Measurements from ENCODE around the gene IP6K3.

IP6K3 gene

GRCh38 chr6:33777398-33778388 is 31.0 kb upstream of the IP6K3 start:
- DNase-seq, result no peak

GRCh38 chr6:33776764-33777163 is 30.1 kb upstream of the IP6K3 start:
- DNase-seq, result no peak

GRCh38 chr6:33776186-33776585 is 29.5 kb upstream of the IP6K3 start:
- no peak for DNase-seq

GRCh38 chr6:33774774-33775173 is 28.1 kb upstream of the IP6K3 start:
- DNase-seq, result no peak

- DNase-seq, result no peak
Observed at GRCh38 chr6:33772902-33773472, 26.3 kb upstream of the IP6K3 start.

- no peak for DNase-seq
Observed at GRCh38 chr6:33772082-33772830, 25.6 kb upstream of the IP6K3 start.

GRCh38 chr6:33771146-33772081 is 24.7 kb upstream of the IP6K3 start:
- peak; percentile 100 for DNase-seq

GRCh38 chr6:33770833-33771145 is 24.1 kb upstream of the IP6K3 start:
- no peak for DNase-seq

- no peak for DNase-seq
Observed at GRCh38 chr6:33770124-33770832, 23.6 kb upstream of the IP6K3 start.

GRCh38 chr6:33769248-33769821 is 22.6 kb upstream of the IP6K3 start:
- DNase-seq, result no peak

GRCh38 chr6:33768644-33769120 is 22.0 kb upstream of the IP6K3 start:
- DNase-seq, result peak; percentile 73

GRCh38 chr6:33766921-33767907 is 20.5 kb upstream of the IP6K3 start:
- no peak for DNase-seq

GRCh38 chr6:33765368-33765767 is 18.7 kb upstream of the IP6K3 start:
- DNase-seq, result no peak

- DNase-seq, result no peak
Observed at GRCh38 chr6:33764036-33764435, 17.3 kb upstream of the IP6K3 start.

GRCh38 chr6:33763483-33763882 is 16.8 kb upstream of the IP6K3 start:
- peak; percentile 10 for DNase-seq

- DNase-seq, result no peak
Observed at GRCh38 chr6:33762713-33763112, 16.0 kb upstream of the IP6K3 start.

- peak; percentile 21 for DNase-seq
Observed at GRCh38 chr6:33761922-33762629, 15.4 kb upstream of the IP6K3 start.

- DNase-seq, result no peak
Observed at GRCh38 chr6:33761581-33761921, 14.8 kb upstream of the IP6K3 start.

- DNase-seq, result no peak
Observed at GRCh38 chr6:33759887-33760629, 13.4 kb upstream of the IP6K3 start.

All from fibroblast of skin of right quadriceps (primary cell).